Bronchial smooth muscle cell (primary cell): ENCODE results near the gene JMJD7. TPM values are rescaled to one million over a fixed set of nuclear protein-coding genes. Genes with fewer than 3 reads are reported as not detected.

Source experiments
- total RNA-seq: library from RNA; depleted of rRNA; stranded (reverse); fragments of >200 nt; gene quantifications from 2 replicates; pipeline ENCODE4 v1.2.1, GENCODE V29; 2014

The JMJD7 gene
- 0.79 and 1.8 TPM in 2 replicates for total RNA-seq

GRCh38 chr15:41827880-41828806 is at the start of gene JMJD7:
Gene JMJD7, plus strand, starts transcription at chr15:41828092. Its CDS starts 33 bp downstream, at chr15:41828125.

GRCh38 chr15:41838400-41838897 is 10.6 kb downstream of the JMJD7 start, which contains the start of gene PLA2G4B:
Gene PLA2G4B, plus strand, starts transcription at chr15:41838847. Its CDS starts 67 bp downstream, at chr15:41838914.

Other genes with a start within 250 kb of the JMJD7 start
- 21.1 and 40.4 TPM in 2 replicates for gene MGA, start 167.7 kb upstream of the JMJD7 start, total RNA-seq
- gene MAPKBP1, start 53.6 kb upstream of the JMJD7 start, total RNA-seq, result 12.6 and 15.1 TPM in 2 replicates
- 0.79 and 2.0 TPM in 2 replicates for gene PLA2G4B, start 10.8 kb downstream of the JMJD7 start, total RNA-seq
- 0.16 and 0.17 TPM in 2 replicates for gene SPTBN5, start 66.0 kb downstream of the JMJD7 start, total RNA-seq
- 7.0 and 10.9 TPM in 2 replicates for gene EHD4, start 144.5 kb downstream of the JMJD7 start, total RNA-seq
- gene PLA2G4E, start 192.9 kb downstream of the JMJD7 start, total RNA-seq, result not detected in 2 replicates